Activated naive CD4-positive, alpha-beta T cell treated with anti-CD3 and anti-CD28 coated beads, Interleukin-2, amount 50 U/mL, for 72 hours (primary cell): ENCODE results near the gene CCDC159. TPM values are rescaled to one million over a fixed set of nuclear protein-coding genes. Genes with fewer than 3 reads are reported as not detected.

ENCODE experiments used
- ATAC-seq, 2 donors: fragments of 150-1000 bp; cut with Tn5 transposase; 2 replicates each; pipeline ENCODE4 v1.10.0; 2021; ENCODE audit warnings: mild to moderate bottlenecking in 2 of 2, moderate library complexity in 2 of 2
- DNase-seq, 2 donors: peaks; one replicate each; pipeline ENCODE4 v3.0.0; 2021 to 2022; ENCODE audit warnings: low spot score in 2 of 2
- H3K27ac Mint-ChIP-seq, 2 donors: one replicate each; pipeline ENCODE4 v1.8.0; 2022; ENCODE audit warnings: mild to moderate bottlenecking in 2 of 2, mixed read lengths in 2 of 2
- H3K36me3 Mint-ChIP-seq, 2 donors: one replicate each; pipeline ENCODE4 v1.8.0; 2022; ENCODE audit warnings: mixed read lengths in 2 of 2
- H3K9me3 Mint-ChIP-seq, 2 donors: one replicate each; pipeline ENCODE4 v1.8.0; 2022; ENCODE audit warnings: mixed read lengths in 2 of 2
- total RNA-seq, 2 donors: library from RNA; stranded (reverse); gene quantifications; one replicate each; pipeline ENCODE4 v1.2.3, GENCODE V29; 2022

CCDC159 gene
- total RNA-seq, 2 donors from 2014 or later, result 16.6 to 28.8 TPM

GRCh38 chr19:11400798-11401197 lies 54.5 kb downstream of the CCDC159 start:
- Mint-ChIP-seq H3K27ac (no peak overlapping the region), H3K9me3 (no peaks in the 10 kb centered on the region), H3K36me3 (no peaks in the 10 kb centered on the region)
- no peak for DNase-seq
- no peak for ATAC-seq

- Mint-ChIP-seq H3K36me3 (no peaks in the 10 kb centered on the region), H3K9me3 (no peaks in the 10 kb centered on the region), H3K27ac (no peak overlapping the region)
- no peak for DNase-seq
- no peak for ATAC-seq
These were observed 55.7 kb downstream of the CCDC159 start for GRCh38 chr19:11401808-11402543.

Other genes starting within 250 kb of the CCDC159 start
- gene SPC24, start 190.7 kb upstream of the CCDC159 start, total RNA-seq, result 10 to 100 TPM; 48.7 to 86.4 TPM
- 1 to 10 TPM; 1.6 to 5.5 TPM for gene KANK2, start 149.0 kb upstream of the CCDC159 start, total RNA-seq
- not detected for gene ANGPTL8, start 106.9 kb upstream of the CCDC159 start, total RNA-seq
- 10 to 100 TPM in 1 of 2 donors, 1 to 10 TPM in 1; 2.0 to 17.4 TPM for gene DOCK6, start 84.0 kb upstream of the CCDC159 start, total RNA-seq
- not detected for gene TSPAN16, start 50.4 kb upstream of the CCDC159 start, total RNA-seq
- gene RAB3D, start 6.9 kb upstream of the CCDC159 start, total RNA-seq, result 10 to 100 TPM in 1 of 2 donors, 1 to 10 TPM in 1; 3.9 to 19.3 TPM
- gene TMEM205, start 251 bp upstream of the CCDC159 start, total RNA-seq, result 10 to 100 TPM; 29.9 to 36.4 TPM
- gene PLPPR2, start 8.9 kb downstream of the CCDC159 start, total RNA-seq, result 1 to 10 TPM; 4.4 to 7.9 TPM
- gene SWSAP1, start 28.1 kb downstream of the CCDC159 start, total RNA-seq, result 1 to 10 TPM; 1.9 to 2.2 TPM
- gene EPOR, start 37.8 kb downstream of the CCDC159 start, total RNA-seq, result 10 to 100 TPM in 1 of 2 donors, 1 to 10 TPM in 1; 7.9 to 14.1 TPM
- not detected for gene RGL3, start 72.8 kb downstream of the CCDC159 start, total RNA-seq
- under 1 TPM; 0.30 to 0.95 TPM for gene ODAD3, start 88.6 kb downstream of the CCDC159 start, total RNA-seq
- 100 to 1,000 TPM; 272 to 285 TPM for gene PRKCSH, start 89.1 kb downstream of the CCDC159 start, total RNA-seq
- not detected for gene ELAVL3, start 134.5 kb downstream of the CCDC159 start, total RNA-seq
- gene ZNF653, start 159.3 kb downstream of the CCDC159 start, total RNA-seq, result 10 to 100 TPM; 10.3 to 20.3 TPM
- gene ECSIT, start 182.6 kb downstream of the CCDC159 start, total RNA-seq, result 10 to 100 TPM; 43.0 to 73.3 TPM
- gene CNN1, start 192.3 kb downstream of the CCDC159 start, total RNA-seq, result not detected
- 10 to 100 TPM; 43.1 to 64.1 TPM for gene ELOF1, start 212.7 kb downstream of the CCDC159 start, total RNA-seq
- gene ACP5, start 231.1 kb downstream of the CCDC159 start, total RNA-seq, result 10 to 100 TPM; 20.3 to 30.0 TPM